Left ventricle myocardium inferior (tissue), 1 donor: ENCODE data around the gene ERMARD. TPM values are rescaled to one million over a fixed set of nuclear protein-coding genes. Genes with fewer than 3 reads are reported as not detected.

ENCODE experiments used
- DNase-seq: peaks from one replicate; pipeline ENCODE4 v3.0.0-alpha.2; 2020
- H3K27ac ChIP-seq: fragments of 200-600 bp; replicated peaks from 2 replicates; pipeline ENCODE4 v1.8.0; 2021
- H3K27me3 ChIP-seq: fragments of 200-600 bp; 2 replicates; pipeline ENCODE4 v1.8.0; 2021; ENCODE audit warnings: low read depth
- H3K36me3 ChIP-seq: fragments of 200-600 bp; 2 replicates; pipeline ENCODE4 v1.8.0; 2021
- H3K4me1 ChIP-seq: fragments of 200-600 bp; 2 replicates; pipeline ENCODE4 v1.8.0; 2021
- H3K4me3 ChIP-seq: fragments of 200-600 bp; 2 replicates; pipeline ENCODE4 v1.8.0; 2021; ENCODE audit warnings: mild to moderate bottlenecking, moderate library complexity
- H3K9me3 ChIP-seq: fragments of 200-600 bp; replicated peaks from 2 replicates; pipeline ENCODE4 v1.8.0; 2021
- intact Hi-C: fragments of 100-400 bp; cut with micrococcal nuclease; formaldehyde crosslinking; loops from one replicate; pipeline ENCODE4 v1.11.0; 2022
- total RNA-seq: library from RNA; stranded (reverse); fragmentation: NEBNext Ultra II Directional; extraction: Animal tissue kit (Norgen Biotek cat#: 25700); gene quantifications from one replicate; pipeline ENCODE4 v1.2.1, GENCODE V29; 2021
- TF ChIP-seq, protein P1 (sequence below): fragments of 200-600 bp; IDR thresholded peaks from 2 replicates; pipeline ENCODE4 v1.8.0; 2021; ENCODE audit warnings: antibody characterized with exemption, mild to moderate bottlenecking, borderline replicate concordance
- donor health status: DM: no; HTN: yes; CAD: no; lungs with severe emphysema.

ERMARD gene
- total RNA-seq, 1 donor from 2014 or later: 9.3 TPM

DNA sequence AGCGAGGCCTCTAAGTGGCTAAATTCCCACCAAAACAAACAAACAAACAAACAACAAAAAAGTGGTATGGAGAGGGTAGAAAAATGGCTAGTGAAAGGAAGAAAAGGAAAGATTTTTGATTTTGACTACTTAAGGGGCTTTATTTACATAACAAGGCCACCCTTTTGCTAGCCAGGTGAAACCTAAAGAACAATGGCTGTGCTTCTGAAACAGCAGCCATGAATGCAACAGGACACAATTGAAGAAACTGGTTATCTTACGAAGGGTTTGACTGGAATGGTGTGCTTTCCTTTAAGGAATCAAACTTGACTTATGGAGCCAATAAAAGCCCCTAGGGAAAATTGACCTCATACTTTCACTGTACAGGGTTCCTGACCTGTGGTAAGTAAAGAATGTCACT lies 68.9 kb downstream of the ERMARD start:
- Histone ChIP-seq H3K9me3 (peaks cover 20% of the 10 kb centered on the region), H3K27me3 (peaks cover 20% of the 10 kb centered on the region), H3K27ac (no peak overlapping the region), H3K4me3 (no peak overlapping the region), H3K36me3 (no peaks in the 10 kb centered on the region), H3K4me1 (no peaks in the 10 kb centered on the region)
- TF ChIP-seq, protein P1, sequence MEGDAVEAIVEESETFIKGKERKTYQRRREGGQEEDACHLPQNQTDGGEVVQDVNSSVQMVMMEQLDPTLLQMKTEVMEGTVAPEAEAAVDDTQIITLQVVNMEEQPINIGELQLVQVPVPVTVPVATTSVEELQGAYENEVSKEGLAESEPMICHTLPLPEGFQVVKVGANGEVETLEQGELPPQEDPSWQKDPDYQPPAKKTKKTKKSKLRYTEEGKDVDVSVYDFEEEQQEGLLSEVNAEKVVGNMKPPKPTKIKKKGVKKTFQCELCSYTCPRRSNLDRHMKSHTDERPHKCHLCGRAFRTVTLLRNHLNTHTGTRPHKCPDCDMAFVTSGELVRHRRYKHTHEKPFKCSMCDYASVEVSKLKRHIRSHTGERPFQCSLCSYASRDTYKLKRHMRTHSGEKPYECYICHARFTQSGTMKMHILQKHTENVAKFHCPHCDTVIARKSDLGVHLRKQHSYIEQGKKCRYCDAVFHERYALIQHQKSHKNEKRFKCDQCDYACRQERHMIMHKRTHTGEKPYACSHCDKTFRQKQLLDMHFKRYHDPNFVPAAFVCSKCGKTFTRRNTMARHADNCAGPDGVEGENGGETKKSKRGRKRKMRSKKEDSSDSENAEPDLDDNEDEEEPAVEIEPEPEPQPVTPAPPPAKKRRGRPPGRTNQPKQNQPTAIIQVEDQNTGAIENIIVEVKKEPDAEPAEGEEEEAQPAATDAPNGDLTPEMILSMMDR: no peak
- no peak for DNase-seq
- intact Hi-C loops: no loop called here

DNA sequence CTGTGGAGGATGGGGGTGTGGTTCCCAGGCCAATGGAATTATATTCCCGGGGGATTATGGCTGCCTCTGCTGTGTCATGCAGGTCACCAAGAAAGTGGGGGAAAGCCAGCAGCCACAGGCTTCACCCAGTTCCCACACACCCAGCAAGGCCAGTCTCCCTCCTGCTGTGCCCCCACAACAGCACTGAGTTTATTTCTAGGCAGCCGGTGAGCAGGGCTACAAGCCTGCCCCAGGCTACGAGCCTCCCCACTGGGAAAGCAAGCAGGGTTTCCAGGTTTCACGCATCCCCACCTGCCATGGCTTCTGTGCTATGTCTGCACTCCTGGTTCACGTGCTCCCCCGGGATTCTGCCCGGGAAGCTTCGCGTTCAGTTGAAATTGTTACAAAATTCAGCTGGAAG lies 72.6 kb downstream of the ERMARD start:
- TF ChIP-seq, protein P1: no peak

DNA sequence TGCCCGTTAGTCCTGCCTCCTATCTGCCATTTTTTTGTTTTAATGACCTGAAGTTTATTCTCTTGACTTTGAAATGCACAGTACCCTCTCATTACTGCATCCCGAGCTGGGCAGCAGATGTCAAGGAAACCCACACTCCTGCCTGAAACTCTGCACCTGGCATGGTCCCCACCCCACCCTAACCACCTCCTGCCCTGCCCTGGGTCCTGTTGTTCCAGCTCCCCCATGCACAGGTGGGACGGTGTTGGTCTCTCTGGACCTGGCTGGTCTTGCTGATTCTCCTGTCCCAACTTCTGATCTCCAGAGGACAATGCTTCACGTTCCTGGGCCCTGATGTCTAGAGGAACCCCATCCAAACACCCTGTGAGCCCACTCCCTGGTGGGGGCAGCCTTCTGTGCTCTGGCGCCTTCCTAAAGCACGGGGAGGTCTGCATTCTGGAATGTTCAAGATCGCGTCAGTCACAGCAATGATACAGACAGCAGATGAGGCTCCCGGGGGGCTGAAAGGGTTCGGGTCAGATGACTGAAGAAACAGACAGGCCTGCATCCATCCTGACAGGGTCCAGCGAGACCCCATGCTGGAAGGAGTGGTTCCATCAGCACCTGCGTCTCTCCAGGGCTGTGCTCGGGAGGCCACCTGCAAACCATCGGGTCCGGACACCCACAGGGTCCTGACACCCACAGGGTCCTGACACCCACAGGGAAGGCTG lies 73.6 kb downstream of the ERMARD start:
- Histone ChIP-seq H3K36me3 (no peaks in the 10 kb centered on the region), H3K9me3 (peaks cover 10% of the 10 kb centered on the region), H3K4me3 (no peak overlapping the region), H3K27ac (no peak overlapping the region), H3K27me3 (peaks cover 41% of the 10 kb centered on the region), H3K4me1 (no peaks in the 10 kb centered on the region)
- intact Hi-C loops: no loop called here
- TF ChIP-seq, protein P1: no peak
- DNase-seq: no peak

More for the DNA sequence above, 72.6 kb downstream of the ERMARD start:
- Histone ChIP-seq H3K4me3 (no peak overlapping the region), H3K9me3 (peaks cover 10% of the 10 kb centered on the region), H3K36me3 (no peaks in the 10 kb centered on the region), H3K27ac (no peak overlapping the region), H3K27me3 (peaks cover 41% of the 10 kb centered on the region), H3K4me1 (no peaks in the 10 kb centered on the region)
- no peak for DNase-seq
- intact Hi-C loops: no loop called here

DNA sequence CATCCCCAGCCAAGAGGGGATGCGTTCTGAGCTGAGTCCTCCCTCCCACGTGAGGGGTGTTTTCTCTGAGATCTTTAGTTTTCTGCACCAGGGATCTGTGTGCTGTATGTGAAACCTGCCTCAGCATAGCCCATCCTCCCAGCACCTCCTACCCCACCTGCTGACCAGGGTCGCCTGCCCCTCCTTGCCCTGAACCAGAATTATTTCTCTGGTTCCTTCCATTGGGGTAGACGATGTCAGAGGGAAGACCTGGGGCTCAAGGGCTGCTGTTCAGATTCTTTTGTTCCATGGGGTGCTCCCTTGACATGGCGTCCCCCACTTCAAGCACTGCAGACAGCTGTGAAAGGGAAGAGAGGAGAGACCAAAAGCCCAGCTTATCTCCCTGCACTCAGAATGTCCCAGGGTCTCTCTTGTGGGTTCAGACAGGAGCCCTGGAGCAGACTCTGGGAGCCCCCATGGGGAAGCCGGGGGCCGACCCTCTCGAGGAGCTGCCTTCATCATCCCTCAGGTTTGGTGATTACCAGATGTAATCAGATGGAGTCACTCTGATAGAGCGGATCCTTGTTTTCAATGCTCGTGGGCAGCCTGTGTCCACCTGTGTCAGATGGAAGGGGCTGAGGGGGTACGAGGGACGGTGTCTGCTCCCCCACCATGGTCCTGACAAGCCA lies 74.3 kb downstream of the ERMARD start:
- TF ChIP-seq, protein P1: no peak
- Histone ChIP-seq H3K4me1 (no peaks in the 10 kb centered on the region), H3K27ac (no peak overlapping the region), H3K27me3 (peaks cover 42% of the 10 kb centered on the region), H3K9me3 (peaks cover 10% of the 10 kb centered on the region), H3K36me3 (no peaks in the 10 kb centered on the region), H3K4me3 (no peak overlapping the region)
- no peak for DNase-seq
- intact Hi-C loops: no loop called here

DNA sequence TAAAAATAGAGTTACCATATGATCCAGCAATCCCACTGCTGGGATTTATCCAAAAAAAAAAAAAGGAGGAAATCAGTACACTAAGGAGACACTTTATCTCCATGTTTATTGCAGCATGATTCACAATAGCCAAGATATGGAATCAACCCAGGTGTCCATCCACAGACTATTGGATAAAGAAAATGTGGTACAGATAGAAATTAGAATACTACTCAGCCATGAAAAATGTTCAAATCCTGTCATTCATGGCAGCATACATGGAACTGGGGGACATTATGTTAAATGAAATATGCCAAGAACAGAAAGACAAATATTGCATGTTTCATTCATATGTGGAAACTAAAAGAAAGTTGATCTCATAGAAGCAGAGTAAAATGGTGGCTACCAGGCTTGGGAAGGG lies 75.3 kb downstream of the ERMARD start:
- no peak overlapping the region for H3K27ac ChIP-seq
- H3K4me3 ChIP-seq: no peak overlapping the region
- DNase-seq: no peak
- peaks cover 10% of the 10 kb centered on the region for H3K9me3 ChIP-seq
- intact Hi-C loops: no loop called here
- no peaks in the 10 kb centered on the region for H3K36me3 ChIP-seq
- TF ChIP-seq, protein P1: no peak
- H3K27me3 ChIP-seq: peaks cover 51% of the 10 kb centered on the region
- H3K4me1 ChIP-seq: peaks cover 3% of the 10 kb centered on the region
